ENCODE results near the gene F13A1. TPM values are rescaled to one million over a fixed set of nuclear protein-coding genes. Genes with fewer than 3 reads are reported as not detected.

F13A1 gene
- total and polyA plus RNA-seq, 2 experiments from 2014 or later = not detected

DNA sequence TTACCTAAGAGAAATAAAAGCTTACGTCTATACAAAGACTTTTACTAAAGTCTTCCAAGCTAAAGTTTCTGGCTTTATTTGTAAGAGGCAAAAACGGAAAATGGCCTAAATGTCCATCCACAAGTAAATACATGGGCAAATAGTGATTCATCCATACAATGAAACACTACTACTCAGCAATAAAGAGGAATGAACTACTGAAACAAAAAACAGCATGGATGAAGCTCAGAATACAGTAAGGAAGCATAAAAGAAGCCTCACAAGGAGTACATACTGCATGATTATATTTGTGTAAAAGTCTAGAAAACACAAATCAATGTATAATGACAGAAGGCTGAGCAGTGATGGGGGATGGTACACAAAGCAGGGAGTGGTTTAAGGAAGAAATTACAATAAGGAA lies 84.7 kb downstream of the F13A1 start:
- WGBS, 2 experiments (ENCODE audit: low coverage in 1 of 2, low lambda C conversion rate in 2 of 2, missing lambda C conversion rate in 2 of 2) = 49 to 50% methylated on average over 2 of the region's 2 CpGs
- Histone ChIP-seq H3K36me3 (ENCODE audit: low read depth) (no peaks in the 10 kb centered on the region), H3K9me3 (ENCODE audit: low read depth) (no peaks in the 10 kb centered on the region), H3K79me2 (ENCODE audit: insufficient read depth) (no peaks in the 10 kb centered on the region), H3F3A (ENCODE audit: insufficient read depth) (no peaks in the 10 kb centered on the region), H3K27me3 (replicated peaks; ENCODE audit: insufficient read depth) (no peaks in the 10 kb centered on the region), H4K20me1 (ENCODE audit: insufficient read depth) (no peaks in the 10 kb centered on the region), H3K27ac (no peak overlapping the region), H3K9me2 (ENCODE audit: insufficient read depth) (no peaks in the 10 kb centered on the region), H2AFZ (no peak overlapping the region), H3K4me2 (ENCODE audit: unreplicated experiment) (no peak overlapping the region), H3K9ac (no peak overlapping the region), H3K4me1 (ENCODE audit: insufficient read depth) (no peaks in the 10 kb centered on the region), H3K4me3 (no peak overlapping the region)
- in situ Hi-C loops (cut with MboI) = no loop called here
- no peak for TF ChIP-seq EZH2phosphoT487 (IDR thresholded peaks at IDR 0.05; ENCODE audit: insufficient read depth, low read depth)
- no peak for TF ChIP-seq EZH2 (IDR thresholded peaks at IDR 0.05; ENCODE audit: insufficient read depth, poor library complexity, severe bottlenecking)
- DNase-seq = no peak

DNA sequence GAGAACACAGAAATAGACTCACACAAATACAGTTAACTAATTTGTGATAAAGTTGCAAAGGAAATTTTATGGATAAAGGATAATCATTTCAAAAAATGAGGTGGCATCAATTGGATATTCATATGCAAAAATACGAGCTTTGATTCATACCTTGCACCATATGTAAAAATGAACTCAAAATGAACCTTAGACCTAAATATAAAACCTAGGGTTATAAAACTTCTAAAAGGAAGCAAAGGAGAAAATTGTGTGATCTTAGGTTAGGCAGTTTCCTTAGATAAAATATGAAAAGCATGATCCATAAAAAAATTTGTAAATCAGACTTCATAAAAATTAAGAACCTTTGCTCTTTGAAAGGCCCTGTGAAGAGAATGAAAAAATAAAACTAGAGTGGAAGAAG lies 85.5 kb downstream of the F13A1 start:
- in situ Hi-C loops (cut with MboI) = no loop called here
- H3K4me3 ChIP-seq = no peak overlapping the region
- no peaks in the 10 kb centered on the region for H3K9me3 ChIP-seq (ENCODE audit: low read depth)
- H4K20me1 ChIP-seq (ENCODE audit: insufficient read depth) = no peaks in the 10 kb centered on the region
- no peak overlapping the region for H3K27ac ChIP-seq
- no peaks in the 10 kb centered on the region for H3K4me1 ChIP-seq (ENCODE audit: insufficient read depth)
- H3K4me2 ChIP-seq (ENCODE audit: unreplicated experiment) = no peak overlapping the region
- H3K9me2 ChIP-seq (ENCODE audit: insufficient read depth) = no peaks in the 10 kb centered on the region
- no peaks in the 10 kb centered on the region for H3K79me2 ChIP-seq (ENCODE audit: insufficient read depth)
- DNase-seq = no peak
- no peaks in the 10 kb centered on the region for H3K36me3 ChIP-seq (ENCODE audit: low read depth)
- WGBS, 2 experiments (ENCODE audit: low coverage in 1 of 2, low lambda C conversion rate in 2 of 2, missing lambda C conversion rate in 2 of 2) = 11 to 20% methylated on average over 1 of the region's 1 CpG
- no peaks in the 10 kb centered on the region for H3F3A ChIP-seq (ENCODE audit: insufficient read depth)
- TF ChIP-seq EZH2phosphoT487 (IDR thresholded peaks at IDR 0.05; ENCODE audit: insufficient read depth, low read depth) (no peak), EZH2 (IDR thresholded peaks at IDR 0.05; ENCODE audit: insufficient read depth, poor library complexity, severe bottlenecking) (no peak)
- H3K9ac ChIP-seq = no peak overlapping the region
- H3K27me3 ChIP-seq (replicated peaks; ENCODE audit: insufficient read depth) = no peaks in the 10 kb centered on the region
- H2AFZ ChIP-seq = no peak overlapping the region

DNA sequence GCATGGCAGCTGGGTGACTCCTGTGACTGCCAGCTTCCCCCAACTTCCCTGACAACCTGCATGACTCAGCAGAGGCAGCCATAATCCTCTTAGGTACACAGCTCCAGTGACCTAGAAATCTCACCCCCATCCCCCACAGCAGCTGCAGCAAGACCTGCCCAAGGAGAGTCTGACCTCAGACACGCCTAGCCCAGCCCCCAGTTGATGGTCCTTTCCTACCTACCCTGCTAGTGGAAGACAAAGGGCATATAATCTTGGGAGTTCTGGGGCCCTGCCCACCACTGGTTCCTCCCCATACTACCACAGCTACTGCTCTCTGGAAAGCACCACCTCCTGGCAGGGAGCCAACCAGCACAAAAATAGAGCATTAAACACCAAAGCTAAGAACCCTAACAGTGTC lies 90.2 kb downstream of the F13A1 start:
- in situ Hi-C loops (cut with MboI) = no loop called here
- Histone ChIP-seq H3K9me2 (ENCODE audit: insufficient read depth) (no peaks in the 10 kb centered on the region), H3K79me2 (ENCODE audit: insufficient read depth) (no peaks in the 10 kb centered on the region), H3K9me3 (ENCODE audit: low read depth) (no peaks in the 10 kb centered on the region), H4K20me1 (ENCODE audit: insufficient read depth) (no peaks in the 10 kb centered on the region), H3K4me3 (no peak overlapping the region), H3K27me3 (replicated peaks; ENCODE audit: insufficient read depth) (no peaks in the 10 kb centered on the region; the same call in 1 of the 2 replicates), H3K36me3 (ENCODE audit: low read depth) (no peaks in the 10 kb centered on the region), H3K4me1 (ENCODE audit: insufficient read depth) (no peaks in the 10 kb centered on the region), H3F3A (ENCODE audit: insufficient read depth) (no peaks in the 10 kb centered on the region), H3K27ac (no peak overlapping the region), H3K4me2 (ENCODE audit: unreplicated experiment) (no peak overlapping the region), H3K9ac (no peak overlapping the region), H2AFZ (no peak overlapping the region)
- no peak for DNase-seq
- WGBS, 2 experiments (ENCODE audit: low coverage in 1 of 2, low lambda C conversion rate in 2 of 2, missing lambda C conversion rate in 2 of 2) = 36 to 46% methylated on average over 1 of the region's 1 CpG
- TF ChIP-seq EZH2 (IDR thresholded peaks at IDR 0.05; ENCODE audit: insufficient read depth, poor library complexity, severe bottlenecking) (no peak), EZH2phosphoT487 (IDR thresholded peaks at IDR 0.05; ENCODE audit: insufficient read depth, low read depth) (no peak)

DNA sequence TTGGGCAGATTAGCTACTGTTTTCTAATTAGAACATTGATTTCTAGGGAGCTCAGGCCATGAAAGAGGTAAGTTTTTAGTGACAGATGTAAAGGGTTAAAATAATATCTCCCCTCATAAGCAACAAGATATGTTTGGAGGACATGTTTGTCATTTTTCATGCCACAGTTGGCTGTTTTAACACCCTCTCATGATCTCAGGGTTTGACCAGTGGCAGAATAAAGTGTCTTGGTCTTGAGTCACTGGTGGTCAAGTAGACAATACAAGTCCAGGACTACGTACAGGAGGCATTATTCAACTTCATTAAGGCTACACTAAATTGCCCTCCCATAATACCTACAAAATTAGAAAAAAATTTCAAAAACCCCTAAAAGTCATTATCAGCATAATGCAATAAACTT lies 92.6 kb downstream of the F13A1 start:
- in situ Hi-C loops (cut with MboI) = no loop called here

More for the DNA sequence above, 92.6 kb downstream of the F13A1 start:
- Histone ChIP-seq H3K79me2 (ENCODE audit: insufficient read depth) (no peaks in the 10 kb centered on the region), H3K9ac (no peak overlapping the region), H4K20me1 (ENCODE audit: insufficient read depth) (no peaks in the 10 kb centered on the region), H3F3A (ENCODE audit: insufficient read depth) (no peaks in the 10 kb centered on the region), H3K4me2 (ENCODE audit: unreplicated experiment) (no peak overlapping the region), H3K4me1 (ENCODE audit: insufficient read depth) (no peaks in the 10 kb centered on the region), H3K27me3 (replicated peaks; ENCODE audit: insufficient read depth) (no peaks in the 10 kb centered on the region; the same call in 1 of the 2 replicates), H3K9me2 (ENCODE audit: insufficient read depth) (no peaks in the 10 kb centered on the region), H2AFZ (no peak overlapping the region), H3K27ac (no peak overlapping the region), H3K9me3 (ENCODE audit: low read depth) (no peaks in the 10 kb centered on the region), H3K4me3 (no peak overlapping the region), H3K36me3 (ENCODE audit: low read depth) (no peaks in the 10 kb centered on the region)
- WGBS, 2 experiments (ENCODE audit: low coverage in 1 of 2, low lambda C conversion rate in 2 of 2, missing lambda C conversion rate in 2 of 2) = 0% methylated on average over 1 of the region's 1 CpG
- DNase-seq = no peak
- no peak for TF ChIP-seq EZH2 (IDR thresholded peaks at IDR 0.05; ENCODE audit: insufficient read depth, poor library complexity, severe bottlenecking)
- TF ChIP-seq EZH2phosphoT487 (IDR thresholded peaks at IDR 0.05; ENCODE audit: insufficient read depth, low read depth) = no peak
